Dermis blood vessel endothelial cell (primary cell): ENCODE measurements around the gene PIN1. TPM values are rescaled to one million over a fixed set of nuclear protein-coding genes. Genes with fewer than 3 reads are reported as not detected.

Source experiments
- DNase-seq: peaks from one replicate; pipeline ENCODE4 v3.0.0; 2010
- total RNA-seq: library from RNA; depleted of rRNA; stranded (reverse); fragments of >200 nt; gene quantifications from 2 replicates; pipeline ENCODE4 v1.2.3, GENCODE V29; 2014

Gene PIN1
- total RNA-seq, 1 donor from 2014 or later = 99.4 TPM

GRCh38 chr19:9891609-9892373, 56.7 kb downstream of the PIN1 start:
- no peak for DNase-seq

Other genes starting within 250 kb of the PIN1 start
- 42.2 and 44.2 TPM in 2 replicates for gene ZNF561, start 214.1 kb upstream of the PIN1 start, total RNA-seq
- gene ZNF562, start 160.2 kb upstream of the PIN1 start, total RNA-seq = 33.8 and 42.7 TPM in 2 replicates
- 4.9 and 9.2 TPM in 2 replicates for gene ZNF846, start 66.6 kb upstream of the PIN1 start, total RNA-seq
- gene FBXL12, start 16.2 kb upstream of the PIN1 start, total RNA-seq = 15.1 and 16.1 TPM in 2 replicates
- 116 and 361 TPM in 2 replicates for gene UBL5, start 7.4 kb upstream of the PIN1 start, total RNA-seq
- gene OLFM2, start 101.2 kb downstream of the PIN1 start, total RNA-seq = 0.65 and 2.2 TPM in 2 replicates
- 0.23 and 0.68 TPM in 2 replicates for gene COL5A3, start 175.2 kb downstream of the PIN1 start, total RNA-seq
- not detected in 2 replicates for gene RDH8, start 178.2 kb downstream of the PIN1 start, total RNA-seq